GM19099 (cell line): ENCODE results near the gene SLC34A3.

Experiments
- POLR2A ChIP-seq: IDR thresholded peaks from 3 replicates; pipeline ENCODE4 v1.6.1; 2011; ENCODE audit warnings: low read depth; ENCODE audit not compliant: insufficient read length; ENCODE audit errors: extremely low read depth

Gene SLC34A3

DNA sequence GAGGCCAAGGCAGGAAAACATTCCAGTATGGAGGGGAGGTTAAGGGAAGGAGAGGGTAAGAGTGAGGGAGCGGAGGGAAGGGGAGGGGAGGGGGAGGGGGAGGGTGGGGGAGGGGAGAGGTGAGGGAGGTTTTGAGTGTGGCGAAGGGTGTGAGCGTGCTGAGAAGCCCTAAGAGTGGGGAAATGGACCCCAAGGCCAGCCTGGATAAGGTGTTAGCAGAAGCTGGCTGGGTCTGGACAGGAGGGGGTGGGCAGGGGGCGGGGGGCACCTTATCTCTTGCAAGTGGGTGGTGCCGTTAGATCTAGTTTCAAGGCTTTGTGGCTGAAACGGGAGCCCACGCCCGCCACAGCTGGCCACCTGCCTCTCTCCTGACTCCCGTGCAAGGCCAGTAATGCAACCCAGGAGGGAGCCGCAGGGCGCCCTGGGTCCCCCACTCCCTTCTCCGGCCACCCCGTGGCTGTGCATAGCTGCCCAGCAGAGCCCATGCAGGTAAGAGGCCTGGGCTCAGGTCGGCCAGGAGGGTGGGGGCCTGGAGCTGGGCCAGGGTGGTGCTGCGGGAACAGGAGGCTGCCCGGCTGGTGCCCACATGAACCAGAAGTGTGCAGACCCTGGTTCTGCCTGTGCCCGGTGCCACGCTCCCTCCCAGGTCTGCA, 2.7 kb upstream of the SLC34A3 start:
- no peak for TF ChIP-seq POLR2A

DNA sequence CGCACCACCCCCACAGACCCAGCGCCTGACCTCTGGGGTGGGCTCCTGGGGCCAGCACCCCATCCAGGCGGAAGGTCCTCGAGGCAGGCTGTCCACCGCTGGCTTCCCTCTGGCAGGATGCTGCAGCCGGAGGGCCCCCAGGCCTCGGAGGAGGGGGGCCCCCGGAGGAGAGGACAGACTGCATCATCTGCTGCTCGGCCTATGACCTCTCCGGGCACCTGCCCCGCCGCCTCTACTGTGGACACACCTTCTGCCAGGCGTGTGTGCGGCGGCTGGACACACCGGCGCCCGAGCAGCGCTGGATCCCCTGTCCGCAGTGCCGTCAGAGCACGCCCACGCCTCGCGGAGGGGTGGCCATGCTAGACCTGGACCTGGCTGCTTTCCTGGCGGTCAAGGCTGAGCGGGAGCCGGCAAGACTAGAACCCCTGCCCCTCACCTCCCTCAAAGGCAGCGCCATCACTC, 2.2 kb upstream of the SLC34A3 start:
- TF ChIP-seq POLR2A, result no peak

DNA sequence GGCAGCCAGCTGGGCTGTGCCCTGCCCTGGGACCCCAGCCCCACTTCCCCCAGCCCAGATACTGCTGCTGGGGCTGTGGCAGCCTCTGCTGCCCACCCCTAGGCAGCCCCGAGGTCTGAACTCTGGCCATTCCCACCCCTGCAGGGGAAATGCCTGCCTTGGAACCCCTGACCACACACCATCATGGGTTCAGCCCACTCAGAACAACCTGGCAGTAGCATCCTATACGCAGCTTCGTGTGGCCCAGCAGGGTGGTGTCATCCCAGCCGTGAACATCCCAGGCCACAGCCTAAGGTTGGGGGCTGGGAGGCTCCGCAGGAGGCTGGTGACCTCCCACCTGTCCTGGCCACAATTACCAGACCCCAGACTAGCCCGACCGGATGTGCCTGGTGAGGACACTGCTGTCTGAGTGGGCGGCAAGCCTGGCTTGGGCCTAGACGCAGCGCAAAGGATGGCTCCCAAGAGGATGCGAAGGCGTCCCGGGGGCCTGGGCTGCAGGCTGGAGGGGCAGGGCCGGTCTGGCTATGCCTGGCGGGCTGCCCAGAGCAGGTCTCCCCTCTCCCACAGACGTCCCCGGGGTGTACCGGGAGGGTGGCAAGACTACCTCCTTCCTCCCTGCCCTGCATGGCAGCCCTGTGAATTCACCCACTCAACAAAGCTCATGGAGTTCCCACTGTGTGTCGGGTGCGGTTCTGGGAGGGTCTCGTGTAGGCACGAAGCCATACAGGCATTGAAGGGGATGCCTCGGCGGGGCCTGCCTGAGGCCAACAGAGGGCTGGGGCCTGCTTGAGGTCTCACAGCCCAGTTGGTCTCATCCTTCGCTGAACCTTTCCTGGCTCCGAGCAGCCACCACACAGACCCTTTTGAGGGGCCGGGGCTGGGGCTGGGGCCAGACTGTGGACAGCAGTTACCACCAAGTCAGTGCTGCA, 1.5 kb upstream of the SLC34A3 start:
- no peak for TF ChIP-seq POLR2A

DNA sequence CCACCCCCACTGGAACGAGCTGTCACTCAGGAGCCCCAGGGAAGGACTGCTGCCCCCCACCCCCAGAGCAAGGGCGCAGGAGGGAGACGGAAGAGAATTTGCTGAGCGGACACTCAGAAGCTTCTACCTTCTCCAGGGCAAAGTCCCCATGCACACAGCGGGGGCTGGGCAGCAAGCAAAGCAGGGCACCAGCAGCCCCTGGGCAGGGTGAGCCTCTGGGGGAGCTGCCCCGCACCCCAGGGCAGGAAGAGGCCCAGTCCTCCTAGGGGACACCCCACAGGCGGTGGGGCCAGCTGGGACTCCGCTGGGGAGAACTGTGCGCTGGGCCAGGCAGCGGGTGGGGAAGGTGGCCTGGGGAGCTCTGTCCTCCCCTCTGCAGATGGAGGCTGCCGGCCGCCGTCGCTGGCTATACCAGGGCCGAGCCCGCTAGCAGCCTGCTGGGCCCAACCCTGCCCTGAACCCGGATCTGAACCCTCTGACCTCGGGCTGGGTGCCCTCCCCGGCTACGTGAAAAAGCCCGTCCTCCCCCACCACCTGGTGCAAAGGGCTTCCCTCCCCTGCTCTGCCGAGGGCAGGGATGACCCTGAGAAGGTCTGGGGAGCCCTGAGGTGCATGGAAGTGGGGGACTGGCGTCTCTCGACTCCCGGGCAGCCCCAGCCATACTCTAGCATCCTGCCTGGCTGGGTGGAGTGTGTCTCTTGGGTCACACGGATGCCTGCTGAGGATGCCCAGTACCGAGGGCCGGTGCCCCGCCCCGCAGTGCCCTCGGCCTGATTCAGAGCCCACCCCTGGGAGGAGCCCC, 597 bp upstream of the SLC34A3 start:
- no peak for TF ChIP-seq POLR2A

DNA sequence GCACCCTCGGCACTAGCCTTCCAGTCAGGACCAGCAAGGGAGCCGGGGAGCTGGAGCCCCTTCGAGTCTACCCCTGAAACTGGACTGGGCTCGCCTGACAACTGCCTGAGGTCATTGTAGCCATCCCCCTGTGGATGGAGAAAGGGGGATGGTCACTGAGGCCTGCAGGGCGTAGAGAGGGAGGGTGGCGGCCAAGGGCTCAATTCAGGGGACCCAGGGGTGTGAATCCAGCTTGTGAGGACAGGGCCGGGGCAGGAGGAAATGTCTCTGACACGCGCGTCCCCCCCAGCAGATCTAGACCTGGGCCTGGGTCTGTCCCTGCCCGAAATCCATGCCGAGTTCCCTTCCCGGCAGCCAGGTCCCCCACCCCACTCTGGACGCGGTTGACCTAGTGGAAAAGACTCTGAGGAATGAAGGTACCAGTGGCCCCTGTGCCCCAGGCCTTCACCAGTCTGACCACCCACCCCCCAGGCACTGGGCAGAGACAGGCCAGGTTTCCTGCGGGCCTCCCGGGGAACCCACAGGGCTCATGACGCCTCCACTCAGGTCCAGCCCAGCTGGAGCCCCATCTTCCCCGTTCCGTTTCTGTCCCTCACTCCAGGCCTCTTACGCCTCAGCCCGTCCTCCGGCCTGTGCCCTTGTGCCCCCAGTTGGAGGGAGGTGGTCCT, 805 bp downstream of the SLC34A3 start:
- no peak for TF ChIP-seq POLR2A

DNA sequence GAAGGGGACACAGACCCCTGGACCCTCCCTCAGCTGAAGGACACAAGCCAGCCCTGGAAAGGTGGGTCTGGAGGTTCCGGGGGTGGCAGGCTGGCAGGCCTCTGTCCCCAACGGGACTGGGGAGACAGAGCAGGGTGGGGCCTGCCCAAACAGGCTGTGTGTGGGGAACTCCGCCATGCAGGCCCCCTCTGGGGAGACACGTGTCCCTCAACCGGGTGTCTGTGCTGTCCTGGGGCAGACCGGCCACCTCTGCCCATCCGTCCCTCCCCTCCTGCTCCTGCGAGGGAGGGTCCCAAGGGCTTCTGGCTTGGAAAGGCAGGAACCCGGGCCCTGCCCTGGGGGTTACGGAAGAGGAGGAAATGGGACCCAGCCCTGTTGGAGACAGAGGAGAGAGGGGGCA, 1.4 kb downstream of the SLC34A3 start:
- TF ChIP-seq POLR2A, result no peak

DNA sequence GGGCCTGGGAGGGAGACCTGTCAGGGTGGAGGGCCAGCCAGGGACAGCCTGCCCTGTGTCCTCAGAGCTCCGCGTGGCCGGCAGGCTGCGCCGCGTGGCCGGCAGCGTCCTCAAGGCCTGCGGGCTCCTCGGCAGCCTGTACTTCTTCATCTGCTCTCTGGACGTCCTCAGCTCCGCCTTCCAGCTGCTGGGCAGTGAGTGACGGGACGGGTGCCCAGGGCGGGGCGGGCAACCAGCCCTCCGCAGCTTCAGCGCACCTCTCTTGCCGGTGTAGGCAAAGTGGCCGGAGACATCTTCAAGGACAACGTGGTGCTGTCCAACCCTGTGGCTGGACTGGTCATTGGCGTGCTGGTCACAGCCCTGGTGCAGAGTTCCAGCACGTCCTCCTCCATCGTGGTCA, 1.8 kb downstream of the SLC34A3 start:
- TF ChIP-seq POLR2A, result no peak

DNA sequence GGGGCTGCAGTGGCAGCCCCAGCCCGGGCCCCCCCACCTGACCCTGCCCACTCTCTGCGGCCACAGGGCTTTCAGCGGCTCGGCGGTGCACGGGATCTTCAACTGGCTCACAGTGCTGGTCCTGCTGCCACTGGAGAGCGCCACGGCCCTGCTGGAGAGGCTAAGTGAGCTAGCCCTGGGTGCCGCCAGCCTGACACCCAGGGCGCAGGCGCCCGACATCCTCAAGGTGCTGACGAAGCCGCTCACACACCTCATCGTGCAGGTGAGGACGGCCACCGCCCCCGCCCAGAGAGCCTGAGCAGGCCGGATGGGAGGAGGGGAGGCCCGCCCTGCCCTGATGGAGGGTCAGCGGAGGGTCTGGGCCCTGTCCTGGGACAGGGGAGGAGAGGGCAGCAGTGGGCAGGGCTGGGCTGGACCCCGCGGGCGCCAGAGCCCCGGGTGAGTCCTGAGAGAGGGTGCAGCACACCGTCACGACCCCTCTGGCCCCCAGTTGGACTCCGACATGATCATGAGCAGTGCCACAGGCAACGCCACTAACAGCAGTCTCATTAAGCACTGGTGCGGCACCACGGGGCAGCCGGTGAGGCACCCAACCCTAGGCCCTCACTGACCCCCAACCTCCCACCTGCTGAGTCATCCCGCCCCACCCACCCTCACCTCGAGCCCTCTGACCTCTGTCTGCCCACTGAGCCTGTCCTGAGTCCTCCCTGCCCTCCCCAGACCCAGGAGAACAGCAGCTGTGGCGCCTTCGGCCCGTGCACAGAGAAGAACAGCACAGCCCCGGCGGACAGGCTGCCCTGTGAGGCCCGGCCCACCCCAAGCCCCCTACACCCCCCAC, 2.7 kb downstream of the SLC34A3 start:
- no peak for TF ChIP-seq POLR2A

DNA sequence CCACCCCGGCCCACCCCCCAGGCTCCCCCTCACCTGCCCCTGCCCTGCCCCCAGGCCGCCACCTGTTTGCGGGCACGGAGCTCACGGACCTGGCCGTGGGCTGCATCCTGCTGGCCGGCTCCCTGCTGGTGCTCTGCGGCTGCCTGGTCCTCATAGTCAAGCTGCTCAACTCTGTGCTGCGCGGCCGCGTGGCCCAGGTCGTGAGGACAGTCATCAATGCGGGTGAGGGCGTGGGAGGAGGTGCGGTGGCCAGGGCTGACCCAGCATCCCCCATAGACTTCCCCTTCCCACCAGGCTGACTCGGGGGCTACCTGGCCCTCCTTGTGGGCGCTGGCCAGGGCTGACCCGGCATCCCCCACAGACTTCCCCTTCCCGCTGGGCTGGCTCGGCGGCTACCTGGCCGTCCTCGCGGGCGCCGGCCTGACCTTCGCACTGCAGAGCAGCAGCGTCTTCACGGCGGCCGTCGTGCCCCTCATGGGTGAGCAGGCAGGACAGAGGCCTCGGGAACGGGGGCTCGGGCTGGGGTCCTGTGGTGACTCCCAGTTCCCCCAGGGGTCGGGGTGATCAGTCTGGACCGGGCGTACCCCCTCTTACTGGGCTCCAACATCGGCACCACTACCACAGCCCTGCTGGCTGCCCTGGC, 3.5 kb downstream of the SLC34A3 start:
- no peak for TF ChIP-seq POLR2A

DNA sequence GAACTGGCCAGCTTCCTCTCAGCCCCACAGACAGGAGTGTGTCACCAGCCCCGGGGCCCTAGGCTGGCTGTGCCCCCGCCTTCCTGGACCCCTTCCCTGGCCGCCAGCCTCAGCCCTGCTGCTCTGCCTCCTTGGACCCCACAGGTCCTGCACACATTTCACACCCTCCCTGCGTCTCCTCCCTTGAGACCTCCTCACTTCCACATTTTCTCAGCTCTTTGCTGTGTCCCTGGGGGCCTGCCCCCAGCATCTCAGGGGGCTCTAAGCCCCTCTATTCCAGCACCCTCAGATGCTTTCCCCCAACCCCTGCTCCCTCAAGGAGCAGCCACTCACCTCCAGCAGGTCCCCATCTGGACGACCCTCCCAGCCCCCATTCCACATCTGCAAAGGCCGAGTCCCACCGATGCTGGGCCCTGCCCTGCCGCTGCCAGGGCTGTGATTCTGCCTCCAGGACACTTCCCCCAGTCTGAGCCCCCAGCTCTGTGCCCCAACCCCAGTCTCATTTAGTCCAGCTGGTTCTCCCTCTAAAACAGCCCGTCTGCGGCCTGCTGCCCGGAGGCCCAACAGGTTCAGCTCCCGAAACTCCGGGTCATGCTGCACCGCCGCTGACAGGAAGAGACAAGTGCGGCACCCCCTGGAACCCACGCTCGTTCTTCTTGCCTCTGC, 4.2 kb downstream of the SLC34A3 start:
- TF ChIP-seq POLR2A, result no peak

DNA sequence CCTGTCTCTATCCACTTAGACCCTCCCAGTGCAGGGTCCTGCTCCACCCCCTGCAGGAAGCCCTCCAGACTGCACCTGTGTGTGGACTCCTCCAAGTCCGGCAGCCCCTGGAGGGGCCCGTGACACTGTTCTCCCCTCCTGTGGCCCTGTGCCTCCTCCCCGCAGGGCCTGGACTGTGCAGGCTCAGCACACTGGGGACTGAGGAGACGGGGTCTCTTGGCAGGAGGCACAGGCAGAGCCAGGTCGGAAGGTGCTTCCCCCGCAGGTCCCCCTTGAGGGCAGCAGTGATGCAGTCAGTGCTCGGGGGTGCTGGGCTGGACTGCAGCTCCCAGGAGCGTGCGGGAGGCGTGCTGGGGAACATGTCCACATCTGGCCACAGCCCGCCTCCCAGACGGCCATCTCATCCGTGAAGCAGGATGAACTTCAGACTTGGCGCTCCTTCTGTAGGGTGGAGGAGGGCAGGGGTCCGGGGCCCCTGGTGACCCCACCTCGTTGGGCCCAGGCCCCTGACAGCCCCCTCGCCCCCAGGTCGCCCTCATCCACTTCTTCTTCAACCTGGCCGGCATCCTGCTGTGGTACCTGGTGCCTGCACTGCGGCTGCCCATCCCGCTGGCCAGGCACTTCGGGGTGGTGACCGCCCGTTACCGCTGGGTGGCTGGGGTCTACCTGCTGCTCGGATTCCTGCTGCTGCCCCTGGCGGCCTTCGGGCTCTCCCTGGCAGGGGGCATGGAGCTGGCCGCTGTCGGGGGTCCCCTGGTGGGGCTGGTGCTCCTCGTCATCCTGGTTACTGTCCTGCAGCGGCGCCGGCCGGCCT, 4.9 kb downstream of the SLC34A3 start:
- TF ChIP-seq POLR2A, result no peak

DNA sequence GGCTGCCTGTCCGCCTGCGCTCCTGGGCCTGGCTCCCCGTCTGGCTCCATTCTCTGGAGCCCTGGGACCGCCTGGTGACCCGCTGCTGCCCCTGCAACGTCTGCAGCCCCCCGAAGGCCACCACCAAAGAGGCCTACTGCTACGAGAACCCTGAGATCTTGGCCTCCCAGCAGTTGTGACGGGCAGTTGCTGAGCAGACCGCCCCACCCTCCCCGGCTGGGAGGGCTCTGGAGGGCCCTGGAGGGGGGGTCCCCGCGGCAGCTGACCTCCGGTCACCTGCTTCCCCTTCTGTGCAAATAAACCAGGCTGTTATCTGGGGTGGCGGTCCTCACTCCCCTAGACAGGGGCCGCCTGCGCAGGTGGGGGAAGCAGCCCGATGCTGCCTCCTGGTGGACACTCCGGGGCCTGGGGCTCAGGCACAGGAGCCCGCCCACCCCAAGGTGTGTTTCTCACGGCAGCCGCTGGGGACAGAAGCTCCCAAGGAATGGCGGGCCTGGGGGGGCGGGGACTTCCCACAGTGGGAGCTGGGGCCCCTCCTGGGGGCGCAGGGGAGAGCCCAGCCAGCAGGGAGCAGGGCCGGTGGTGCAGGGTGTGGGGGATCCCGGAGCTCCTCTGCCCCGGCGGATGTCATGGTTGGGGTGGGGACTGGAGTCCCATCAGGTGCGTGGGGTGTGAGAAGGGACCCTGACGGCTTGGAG, 5.7 kb downstream of the SLC34A3 start:
- TF ChIP-seq POLR2A, result no peak

DNA sequence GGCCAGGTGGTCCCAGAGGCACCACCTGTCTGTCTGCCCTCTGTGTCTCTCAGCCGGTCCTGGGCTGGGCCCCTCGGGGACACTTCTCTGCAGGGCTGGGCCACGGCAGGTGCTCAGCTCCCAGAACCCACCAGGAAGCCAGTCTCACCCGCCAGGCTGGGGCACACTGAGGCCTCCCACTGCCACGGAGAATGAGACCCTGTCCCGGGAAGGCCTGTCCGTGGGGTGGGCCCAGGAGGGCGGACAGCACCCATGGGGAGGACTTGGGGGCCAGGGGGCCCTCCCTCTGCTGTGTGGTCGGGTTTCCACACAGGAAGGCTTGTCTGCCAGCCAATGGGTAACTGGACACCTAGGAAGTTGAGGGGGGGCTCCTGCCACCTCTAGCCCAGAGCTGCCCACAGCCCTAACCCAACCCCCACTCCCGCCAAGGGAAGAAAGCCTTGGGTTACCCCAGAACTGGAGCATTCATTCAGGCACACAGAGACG, 6.3 kb downstream of the SLC34A3 start:
- TF ChIP-seq POLR2A, result no peak
